DND-41 (cell line): ENCODE measurements around the gene MRPS18A.

ENCODE experiments used
- ATAC-seq: fragments of 200-7000 bp; cut with Tn5 transposase; 3 replicates; pipeline ENCODE4 v1.9.1; 2021; ENCODE audit warnings: low read depth; ENCODE audit not compliant: insufficient read depth
- DNase-seq: peaks from one replicate; pipeline ENCODE4 v3.0.0-alpha.2; 2020
- H2AFZ ChIP-seq: 2 replicates; pipeline ENCODE4 v1.6.0; 2012; ENCODE audit warnings: low read depth, low read length
- H3K27ac ChIP-seq: 2 replicates; pipeline ENCODE4 v1.5.1; 2012; ENCODE audit warnings: low read length, inconsistent platforms
- H3K27me3 ChIP-seq: fragments of 200-600 bp; sonication (generic); 2 replicates; pipeline ENCODE4 v1.6.0; 2012; ENCODE audit warnings: low read length, mild to moderate bottlenecking, inconsistent platforms; ENCODE audit not compliant: insufficient read depth, poor library complexity
- H3K36me3 ChIP-seq: 2 replicates; pipeline ENCODE4 v1.5.1; 2012; ENCODE audit warnings: low read length, inconsistent platforms; ENCODE audit not compliant: insufficient read depth
- H3K4me1 ChIP-seq: 2 replicates; pipeline ENCODE4 v1.5.1; 2012; ENCODE audit warnings: mild to moderate bottlenecking, low read length; ENCODE audit not compliant: insufficient read depth
- H3K4me2 ChIP-seq: 2 replicates; pipeline ENCODE4 v1.6.0; 2012; ENCODE audit warnings: mild to moderate bottlenecking, moderate library complexity, low read length, inconsistent platforms; ENCODE audit not compliant: insufficient read depth
- H3K4me3 ChIP-seq, 2 experiments: fragments of 200-600 bp in 1 of 2; shearing (Covaris generic) in 1 of 2; 2 replicates each; pipeline ENCODE4 v1.5.1; 2012 to 2016; ENCODE audit warnings: inconsistent platforms in 2 of 2, low read length in 2 of 2, mild to moderate bottlenecking in 2 of 2, low read depth in 1 of 2, moderate library complexity in 1 of 2
- H3K79me2 ChIP-seq: 2 replicates; pipeline ENCODE4 v1.6.0; 2012; ENCODE audit warnings: low read length, inconsistent platforms; ENCODE audit not compliant: insufficient read depth
- H3K9ac ChIP-seq: 2 replicates; pipeline ENCODE4 v1.6.0; 2012; ENCODE audit warnings: low read depth, mild to moderate bottlenecking, inconsistent platforms, low read length, moderate library complexity
- H3K9me3 ChIP-seq: 2 replicates; pipeline ENCODE4 v1.5.1; 2012; ENCODE audit warnings: low read length, moderate library complexity, mild to moderate bottlenecking, inconsistent platforms; ENCODE audit not compliant: insufficient read depth, severe bottlenecking
- H4K20me1 ChIP-seq: 2 replicates; pipeline ENCODE4 v1.6.0; 2012; ENCODE audit warnings: low read length; ENCODE audit not compliant: insufficient read depth
- CTCF ChIP-seq: IDR thresholded peaks from 2 replicates; pipeline ENCODE4 v1.5.1; 2012; ENCODE audit warnings: borderline replicate concordance, low read length, moderate library complexity, mild to moderate bottlenecking; ENCODE audit not compliant: poor library complexity, severe bottlenecking; ENCODE audit errors: extremely low read depth
- EZH2 ChIP-seq: IDR thresholded peaks from 3 replicates; pipeline ENCODE4 v1.6.1; 2012; ENCODE audit warnings: borderline replicate concordance, low read depth, mild to moderate bottlenecking, moderate library complexity, low read length, inconsistent platforms; ENCODE audit not compliant: severe bottlenecking

MRPS18A gene

DNA sequence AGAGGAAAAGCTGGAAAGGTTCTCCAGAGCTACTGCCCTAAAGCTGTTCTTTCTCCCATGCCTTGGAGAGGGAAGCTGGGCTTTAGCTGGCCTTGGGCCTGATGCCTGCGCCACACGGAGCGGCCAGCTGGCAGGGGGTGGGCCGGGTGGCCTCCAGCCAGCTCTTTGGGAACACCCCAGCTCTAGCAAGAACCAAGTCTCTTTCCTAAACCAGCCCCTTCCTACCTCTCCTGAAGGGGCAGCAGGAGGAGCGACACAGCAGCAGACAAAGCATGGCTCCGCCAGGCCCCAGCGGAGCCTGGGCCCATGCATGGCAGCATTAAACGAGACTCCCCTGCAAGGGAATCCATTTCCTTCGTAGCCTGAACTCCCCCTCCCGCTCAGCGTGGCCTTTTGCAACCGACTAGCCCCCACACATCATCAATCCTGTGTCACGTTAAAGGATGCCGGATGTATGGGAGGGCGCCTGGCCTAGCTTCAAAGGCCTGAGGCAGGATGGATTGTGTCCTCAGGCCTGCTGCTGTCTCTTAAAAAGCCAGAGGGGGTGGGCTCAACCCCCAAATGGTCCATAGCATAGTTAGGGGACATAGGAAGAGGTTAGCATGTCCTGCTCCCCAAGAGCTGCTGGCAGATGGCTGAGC is 14.0 kb downstream of the MRPS18A start:
- Histone ChIP-seq H3K9me3 (no peaks in the 10 kb centered on the region), H4K20me1 (peaks cover 2% of the 10 kb centered on the region; the same call in 1 of the 2 replicates), H3K4me1 (no peaks in the 10 kb centered on the region), H3K36me3 (peaks cover 75% of the 10 kb centered on the region), H3K27ac (no peak overlapping the region), H3K27me3 (no peaks in the 10 kb centered on the region), H3K4me3 (no peak overlapping the region), H3K4me2 (no peak overlapping the region), H3K79me2 (no peaks in the 10 kb centered on the region), H2AFZ (no peak overlapping the region), H3K9ac (no peak overlapping the region)
- DNase-seq (no peak), ATAC-seq (no peak)
- TF ChIP-seq CTCF (no peak), EZH2 (no peak)

DNA sequence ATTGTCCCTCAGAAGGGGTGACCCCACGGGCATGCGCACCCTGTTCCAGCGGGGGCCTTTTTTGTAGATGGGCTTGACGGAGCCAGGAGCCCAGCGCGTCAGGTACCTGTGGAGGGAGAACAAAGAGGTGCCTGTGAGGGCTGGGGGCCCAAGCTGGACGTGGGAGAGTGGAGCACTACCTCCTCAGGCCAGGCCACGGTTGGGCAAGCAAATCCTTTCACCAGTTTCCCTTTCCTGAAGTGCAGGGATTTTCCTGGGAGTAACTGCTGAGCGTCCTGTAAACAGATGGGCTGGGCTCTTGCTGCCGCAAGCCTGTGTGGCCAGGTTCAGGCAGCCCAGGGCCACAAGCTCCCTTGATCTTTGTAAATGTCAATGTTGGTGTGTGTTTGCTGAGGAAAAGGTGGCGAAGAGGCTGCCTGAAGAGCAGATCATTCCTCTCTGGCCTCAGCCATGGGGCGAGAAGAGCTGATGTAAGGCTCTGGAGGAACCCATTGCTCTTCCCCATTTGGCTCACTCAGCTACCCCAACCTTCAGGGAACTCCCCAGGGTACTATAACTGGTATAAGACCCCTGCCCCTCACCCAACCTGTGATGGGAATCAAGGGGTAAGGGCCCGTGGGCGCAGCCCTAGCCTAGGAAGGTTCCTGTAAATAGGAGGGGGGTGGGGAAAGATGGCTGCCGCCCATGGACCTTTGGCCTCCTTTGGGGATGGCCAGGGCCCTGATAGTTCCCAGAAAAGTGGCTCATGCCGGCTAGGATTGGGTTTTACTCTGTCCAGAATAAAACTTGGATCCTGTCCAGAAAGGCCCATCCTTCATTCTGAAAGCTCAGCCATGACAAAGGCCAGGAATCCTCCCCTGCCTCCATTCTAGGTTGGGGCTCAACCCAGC is 15.5 kb downstream of the MRPS18A start:
- Histone ChIP-seq H3K9ac (no peak overlapping the region), H3K4me1 (peaks cover 3% of the 10 kb centered on the region), H3K27ac (no peak overlapping the region), H2AFZ (no peak overlapping the region), H3K36me3 (peaks cover 59% of the 10 kb centered on the region), H3K9me3 (no peaks in the 10 kb centered on the region), H3K27me3 (no peaks in the 10 kb centered on the region), H3K4me2 (no peak overlapping the region), H3K79me2 (no peaks in the 10 kb centered on the region), H4K20me1 (peaks cover 4% of the 10 kb centered on the region; the same call in 1 of the 2 replicates), H3K4me3 (no peak overlapping the region)
- ATAC-seq (no peak), DNase-seq (no peak)
- no peak for TF ChIP-seq CTCF

GRCh38 chr6:43671011-43671800 is 16.4 kb downstream of the MRPS18A start:
- Histone ChIP-seq H3K36me3 (peaks cover 51% of the 10 kb centered on the region), H3K9ac (no peak overlapping the region), H3K79me2 (no peaks in the 10 kb centered on the region), H3K4me1 (peaks cover 3% of the 10 kb centered on the region), H4K20me1 (peaks cover 4% of the 10 kb centered on the region; the same call in 1 of the 2 replicates), H2AFZ (no peak overlapping the region), H3K9me3 (no peaks in the 10 kb centered on the region), H3K4me2 (no peak overlapping the region), H3K27me3 (no peaks in the 10 kb centered on the region), H3K4me3 (no peak overlapping the region), H3K27ac (no peak overlapping the region)
- ATAC-seq, result no peak
- no peak for DNase-seq
- TF ChIP-seq EZH2 (no peak), CTCF (no peak)
